Liver (tissue), 3 donors: ENCODE measurements around the gene TBC1D5.

Experiments used
- CTCF ChIP-seq: fragments of 150-350 bp; IDR thresholded peaks from 2 replicates; pipeline ENCODE4 v1.5.1; 2017; ENCODE audit warnings: improper control_type of control experiment, low read depth, low read length; ENCODE audit not compliant: missing input control
- MAX ChIP-seq: IDR thresholded peaks from 2 replicates; pipeline ENCODE4 v1.6.1; 2016; ENCODE audit warnings: antibody characterized with exemption
- REST ChIP-seq: IDR thresholded peaks from 2 replicates; pipeline ENCODE4 v1.6.1; 2016; ENCODE audit warnings: antibody characterized with exemption, mild to moderate bottlenecking
- TAF1 ChIP-seq: conservative IDR thresholded peaks from 2 replicates; pipeline ENCODE4 v1.6.1; 2016; ENCODE audit warnings: antibody characterized with exemption, mild to moderate bottlenecking
- donor health status: healthy.
- donor health status: healthy.

- no peak for TF ChIP-seq CTCF
- TF ChIP-seq REST: no peak
- no peak for TF ChIP-seq MAX
- no peak for TF ChIP-seq TAF1
Measured at GRCh38 chr3:17119201-17120072, 623.0 kb downstream of the TBC1D5 start.
